Embryonic facial prominence (tissue), 1 donor: Measurements from ENCODE around the gene THY1.
A peak's percentile ranks its signal among the peaks of the same experiment; 100 is the strongest.
"Not testable (repeated sequence)": the region's sequence is repeated elsewhere in the genome, so short reads cannot be mapped to it uniquely, and the experiment has no call there.

Experiments used
- DNase-seq: peaks from one replicate; pipeline ENCODE4 v3.0.0-alpha.2; 2016; ENCODE audit errors: extremely low spot score

THY1 gene

GRCh38 chr11:119422809-119423508 lies at the start of gene THY1:
Gene THY1, minus strand, starts transcription at chr11:119423172. Its CDS starts 2,267 bp downstream, at chr11:119420905.
- DNase-seq = no peak

GRCh38 chr11:119472186-119472855 lies 49.3 kb upstream of the THY1 start:
- DNase-seq = no peak

- DNase-seq = no peak
Observed at GRCh38 chr11:119471329-119471728, 48.4 kb upstream of the THY1 start.

GRCh38 chr11:119470317-119471291 lies 47.6 kb upstream of the THY1 start:
- DNase-seq = no peak

GRCh38 chr11:119469506-119469905 lies 46.5 kb upstream of the THY1 start:
- DNase-seq = no peak

GRCh38 chr11:119468511-119468910 lies 45.5 kb upstream of the THY1 start:
- DNase-seq = no peak

GRCh38 chr11:119461229-119461963 lies 38.4 kb upstream of the THY1 start:
- no peak for DNase-seq

- peak; percentile 82 for DNase-seq
Observed at GRCh38 chr11:119460582-119460981, 37.6 kb upstream of the THY1 start.

- no peak for DNase-seq
Observed at GRCh38 chr11:119460097-119460496, 37.1 kb upstream of the THY1 start.

GRCh38 chr11:119459293-119459976 lies 36.5 kb upstream of the THY1 start:
- DNase-seq = no peak

- not testable (repeated sequence) for DNase-seq
Observed at GRCh38 chr11:119455708-119456107, 32.7 kb upstream of the THY1 start.

- not testable (repeated sequence) for DNase-seq
Observed at GRCh38 chr11:119455241-119455640, 32.3 kb upstream of the THY1 start.

GRCh38 chr11:119453881-119454280 lies 30.9 kb upstream of the THY1 start:
- no peak for DNase-seq

GRCh38 chr11:119450590-119451326 lies 27.8 kb upstream of the THY1 start:
- DNase-seq = no peak

GRCh38 chr11:119449498-119449897 lies 26.5 kb upstream of the THY1 start:
- DNase-seq = no peak

GRCh38 chr11:119448380-119448779 lies 25.4 kb upstream of the THY1 start:
- DNase-seq = no peak

GRCh38 chr11:119447664-119448242 lies 24.8 kb upstream of the THY1 start:
- DNase-seq = no peak

- no peak for DNase-seq
Observed at GRCh38 chr11:119446871-119447663, 24.1 kb upstream of the THY1 start.

GRCh38 chr11:119446434-119446833 lies 23.5 kb upstream of the THY1 start:
- no peak for DNase-seq
